GM06990 (cell line): ENCODE data around the gene NTRK3.

Source experiments
- DNase-seq: peaks from one replicate; pipeline ENCODE4 v3.0.0-alpha.2; 2011; ENCODE audit not compliant: insufficient read length; ENCODE audit errors: extremely low read depth
- H3K27me3 ChIP-seq: replicated peaks from 2 replicates; pipeline ENCODE4 v1.6.0; 2011; ENCODE audit warnings: low read length; ENCODE audit not compliant: control insufficient read depth, insufficient read depth
- H3K36me3 ChIP-seq: 2 replicates; pipeline ENCODE4 v1.5.1; 2011; ENCODE audit warnings: low read length; ENCODE audit not compliant: control insufficient read depth, insufficient read depth
- H3K4me3 ChIP-seq: replicated peaks from 2 replicates; pipeline ENCODE4 v1.5.1; 2011; ENCODE audit warnings: low read depth, mild to moderate bottlenecking, control low read depth, low read length
- CTCF ChIP-seq: IDR thresholded peaks from 2 replicates; pipeline ENCODE4 v1.5.1; 2011; ENCODE audit warnings: low read length, control low read depth, mild to moderate bottlenecking, inconsistent platforms; ENCODE audit not compliant: insufficient read depth, poor library complexity, severe bottlenecking

NTRK3 gene

GRCh38 chr15:88061452-88061851 lies 195.1 kb downstream of the NTRK3 start:
- Histone ChIP-seq H3K36me3 (no peaks in the 10 kb centered on the region), H3K27me3 (no peaks in the 10 kb centered on the region), H3K4me3 (no peak overlapping the region)
- no peak for TF ChIP-seq CTCF
- DNase-seq = no peak

GRCh38 chr15:88060383-88060782 lies 196.2 kb downstream of the NTRK3 start:
- Histone ChIP-seq H3K4me3 (no peak overlapping the region), H3K36me3 (no peaks in the 10 kb centered on the region), H3K27me3 (no peaks in the 10 kb centered on the region)
- no peak for TF ChIP-seq CTCF
- no peak for DNase-seq

GRCh38 chr15:88057836-88058235 lies 198.7 kb downstream of the NTRK3 start:
- TF ChIP-seq CTCF = no peak
- DNase-seq = no peak
- no peaks in the 10 kb centered on the region for H3K36me3 ChIP-seq
- H3K4me3 ChIP-seq = no peak overlapping the region
- no peaks in the 10 kb centered on the region for H3K27me3 ChIP-seq

- TF ChIP-seq CTCF = no peak
- Histone ChIP-seq H3K4me3 (no peak overlapping the region), H3K36me3 (no peaks in the 10 kb centered on the region), H3K27me3 (no peaks in the 10 kb centered on the region)
- no peak for DNase-seq
These were observed 207.0 kb downstream of the NTRK3 start for GRCh38 chr15:88049506-88049905.

GRCh38 chr15:88048755-88049154 lies 207.8 kb downstream of the NTRK3 start:
- TF ChIP-seq CTCF = no peak
- no peak for DNase-seq
- Histone ChIP-seq H3K27me3 (no peaks in the 10 kb centered on the region), H3K36me3 (no peaks in the 10 kb centered on the region), H3K4me3 (no peak overlapping the region)

- TF ChIP-seq CTCF = no peak
- DNase-seq = no peak
- no peak overlapping the region for H3K4me3 ChIP-seq
- no peaks in the 10 kb centered on the region for H3K36me3 ChIP-seq
- no peaks in the 10 kb centered on the region for H3K27me3 ChIP-seq
These were observed 208.3 kb downstream of the NTRK3 start for GRCh38 chr15:88048237-88048636.
